SU-DHL-6 (cell line): Measurements from ENCODE around the gene ALG2.
A peak's percentile ranks its signal among the peaks of the same experiment; 100 is the strongest.

Experiments used
- H2AFZ ChIP-seq: fragments of 200-600 bp; sonication (generic); 2 replicates; pipeline ENCODE4 v1.6.1; 2014; ENCODE audit warnings: low read depth, mild to moderate bottlenecking, moderate library complexity, mixed read lengths, antibody characterized with exemption, low read length; ENCODE audit not compliant: severe bottlenecking
- H3F3A ChIP-seq: fragments of 200-600 bp; shearing (Covaris generic); 2 replicates; pipeline ENCODE4 v1.6.0; 2016; ENCODE audit warnings: antibody characterized with exemption, mild to moderate bottlenecking; ENCODE audit not compliant: insufficient read depth
- H3K27ac ChIP-seq: fragments of 200-600 bp; sonication (generic); 2 replicates; pipeline ENCODE4 v1.5.1; 2016; ENCODE audit warnings: low read depth, mild to moderate bottlenecking, low read length, moderate library complexity, mixed read lengths
- H3K27me3 ChIP-seq: fragments of 200-600 bp; sonication (generic), shearing (Covaris generic); 2 replicates; pipeline ENCODE4 v1.6.0; 2014; ENCODE audit warnings: mild to moderate bottlenecking, low read length
- H3K36me3 ChIP-seq: fragments of 200-600 bp; sonication (generic); 2 replicates; pipeline ENCODE4 v1.6.1; 2014; ENCODE audit warnings: mild to moderate bottlenecking, low read length, mixed read lengths
- H3K4me2 ChIP-seq: fragments of 300-600, 200-600 bp; shearing (Covaris generic), sonication (generic); 2 replicates; pipeline ENCODE4 v1.6.0; 2014; ENCODE audit warnings: low read length, low read depth, mild to moderate bottlenecking; ENCODE audit not compliant: poor library complexity, severe bottlenecking
- H3K4me3 ChIP-seq: fragments of 200-600 bp; sonication (generic); 2 replicates; pipeline ENCODE4 v1.5.1; 2014; ENCODE audit warnings: antibody characterized with exemption, low read length, mild to moderate bottlenecking, mixed read lengths; ENCODE audit not compliant: insufficient read depth, poor library complexity, severe bottlenecking
- H3K79me2 ChIP-seq: fragments of 200-600 bp; sonication (generic); 2 replicates; pipeline ENCODE4 v1.6.1; 2014; ENCODE audit warnings: mild to moderate bottlenecking, low read length, moderate library complexity; ENCODE audit not compliant: insufficient read depth
- H3K9ac ChIP-seq: fragments of 200-600 bp; sonication (generic); 2 replicates; pipeline ENCODE4 v1.7.0; 2014; ENCODE audit warnings: mild to moderate bottlenecking, low read length
- H3K9me2 ChIP-seq: fragments of 200-600 bp; sonication (generic); replicated peaks from 2 replicates; pipeline ENCODE4 v1.6.1; 2014; ENCODE audit warnings: low read length; ENCODE audit not compliant: insufficient read depth
- H3K9me3 ChIP-seq: fragments of 200-600 bp; sonication (generic); 2 replicates; pipeline ENCODE4 v1.6.1; 2014; ENCODE audit warnings: low read length, mixed read lengths; ENCODE audit not compliant: insufficient read depth
- H4K20me1 ChIP-seq: fragments of 200-600 bp; sonication (generic); 2 replicates; pipeline ENCODE4 v1.6.1; 2014; ENCODE audit warnings: low read depth, mild to moderate bottlenecking, antibody characterized with exemption, low read length, moderate library complexity, mixed read lengths
- CTCF ChIP-seq: fragments of 200-600 bp; sonication (generic); IDR thresholded peaks from one replicate; pipeline ENCODE4 v1.5.1; 2017; ENCODE audit warnings: antibody characterized with exemption, mild to moderate bottlenecking, low read length, moderate library complexity; ENCODE audit not compliant: insufficient read depth, poor library complexity, severe bottlenecking
- EZH2phosphoT487 ChIP-seq: fragments of 200-600 bp; sonication (generic), shearing (Covaris generic); conservative IDR thresholded peaks from 2 replicates; pipeline ENCODE4 v1.6.1; 2018; ENCODE audit warnings: mild to moderate bottlenecking, antibody characterized with exemption, low read length, moderate library complexity, mixed read lengths

ALG2 gene

GRCh38 chr9:99244344-99245260 is 22.9 kb upstream of the ALG2 start:
- no peaks in the 10 kb centered on the region for H3K9me2 ChIP-seq
- H3K27me3 ChIP-seq = no peaks in the 10 kb centered on the region
- peak overlapping the region; percentile 52 for H3K9ac ChIP-seq
- peak overlapping the region; percentile 90 for H3K27ac ChIP-seq
- peaks cover 50% of the 10 kb centered on the region for H3F3A ChIP-seq
- no peaks in the 10 kb centered on the region for H3K79me2 ChIP-seq
- peak overlapping the region; percentile 18 for H2AFZ ChIP-seq
- peak overlapping the region; percentile 65 for H3K4me2 ChIP-seq
- no peaks in the 10 kb centered on the region for H3K36me3 ChIP-seq
- H3K4me3 ChIP-seq = peak overlapping the region; percentile 8
- H4K20me1 ChIP-seq = no peaks in the 10 kb centered on the region
- H3K9me3 ChIP-seq = no peaks in the 10 kb centered on the region
- TF ChIP-seq CTCF = no peak
- no peak for TF ChIP-seq EZH2phosphoT487

- Histone ChIP-seq H3K27ac (peak overlapping the region; percentile 99), H3K9me3 (peaks cover 14% of the 10 kb centered on the region; the same call in 1 of the 2 replicates), H3K79me2 (no peaks in the 10 kb centered on the region), H3K4me2 (peak overlapping the region; percentile 13), H3K4me3 (no peak overlapping the region), H4K20me1 (no peaks in the 10 kb centered on the region), H3K27me3 (no peaks in the 10 kb centered on the region), H3K9ac (no peak overlapping the region), H3K36me3 (peaks cover 21% of the 10 kb centered on the region; the same call in 1 of the 2 replicates), H3K9me2 (no peaks in the 10 kb centered on the region), H3F3A (peaks cover 51% of the 10 kb centered on the region), H2AFZ (no peak overlapping the region)
- TF ChIP-seq EZH2phosphoT487 (no peak), CTCF (no peak)
Measured at GRCh38 chr9:99241106-99241505, 19.4 kb upstream of the ALG2 start.

- Histone ChIP-seq H3K4me2 (no peak overlapping the region), H2AFZ (no peak overlapping the region), H3K36me3 (peaks cover 21% of the 10 kb centered on the region; the same call in 1 of the 2 replicates), H3K9me3 (peaks cover 14% of the 10 kb centered on the region; the same call in 1 of the 2 replicates), H3K4me3 (no peak overlapping the region), H3K9me2 (no peaks in the 10 kb centered on the region), H3F3A (peaks cover 57% of the 10 kb centered on the region), H3K27ac (peak overlapping the region; percentile 99), H3K79me2 (no peaks in the 10 kb centered on the region), H3K9ac (peak overlapping the region; percentile 40), H4K20me1 (no peaks in the 10 kb centered on the region), H3K27me3 (no peaks in the 10 kb centered on the region)
- TF ChIP-seq EZH2phosphoT487 = no peak
- no peak for TF ChIP-seq CTCF
Measured at GRCh38 chr9:99239341-99240060, 17.8 kb upstream of the ALG2 start.
